ENCODE measurements around the gene ALDH1L2.

The ALDH1L2 gene

DNA sequence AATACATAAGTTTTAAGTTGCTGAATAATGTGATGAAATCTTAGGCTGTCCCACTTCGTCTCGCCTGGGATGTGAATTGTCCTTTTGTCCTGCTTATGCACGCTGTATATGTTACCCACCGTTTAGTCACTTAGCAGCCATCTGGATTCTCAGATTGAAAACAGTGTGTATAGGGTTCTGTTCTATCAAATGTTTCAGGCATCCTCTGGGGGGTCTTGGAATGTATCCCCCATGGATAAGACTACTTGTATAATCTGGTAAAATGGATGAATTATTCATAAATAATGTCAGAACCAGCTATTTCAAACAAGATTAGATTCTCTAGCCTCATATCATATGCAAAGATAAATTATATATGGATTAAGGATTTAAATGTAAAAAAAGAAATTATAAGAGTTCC, 68.7 kb downstream of the ALDH1L2 start:
- ChIA-PET POLR2A (no interaction called here), CTCF (no interaction called here)
- no peak for DNase-seq (ENCODE audit: extremely low spot score)
- no peak for TF ChIP-seq ZNF384 (IDR thresholded peaks at IDR 0.05)
- TF ChIP-seq HDGF (IDR thresholded peaks at IDR 0.05; ENCODE audit: borderline replicate concordance) = no peak
- no peak for TF ChIP-seq ELF4 (IDR thresholded peaks at IDR 0.05)
- no peak for TF ChIP-seq SP1 (IDR thresholded peaks at IDR 0.05)
- no peak for TF ChIP-seq SUZ12 (IDR thresholded peaks at IDR 0.05)
- TF ChIP-seq CTBP1 (IDR thresholded peaks at IDR 0.05; ENCODE audit: borderline replicate concordance) = no peak
- no peak for TF ChIP-seq ARNT (IDR thresholded peaks at IDR 0.05)
- no peak for TF ChIP-seq L3MBTL2 (conservative IDR thresholded peaks at IDR 0.05)
- no peak for TF ChIP-seq FOXM1 (IDR thresholded peaks at IDR 0.05; ENCODE audit: borderline replicate concordance)
- TF ChIP-seq LEF1 (IDR thresholded peaks at IDR 0.05; ENCODE audit: borderline replicate concordance) = no peak
- TF ChIP-seq TARDBP (IDR thresholded peaks at IDR 0.05) = no peak
- TF ChIP-seq FOXK2 (IDR thresholded peaks at IDR 0.05) = no peak
- TF ChIP-seq, protein P1, sequence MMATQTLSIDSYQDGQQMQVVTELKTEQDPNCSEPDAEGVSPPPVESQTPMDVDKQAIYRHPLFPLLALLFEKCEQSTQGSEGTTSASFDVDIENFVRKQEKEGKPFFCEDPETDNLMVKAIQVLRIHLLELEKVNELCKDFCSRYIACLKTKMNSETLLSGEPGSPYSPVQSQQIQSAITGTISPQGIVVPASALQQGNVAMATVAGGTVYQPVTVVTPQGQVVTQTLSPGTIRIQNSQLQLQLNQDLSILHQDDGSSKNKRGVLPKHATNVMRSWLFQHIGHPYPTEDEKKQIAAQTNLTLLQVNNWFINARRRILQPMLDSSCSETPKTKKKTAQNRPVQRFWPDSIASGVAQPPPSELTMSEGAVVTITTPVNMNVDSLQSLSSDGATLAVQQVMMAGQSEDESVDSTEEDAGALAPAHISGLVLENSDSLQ (IDR thresholded peaks at IDR 0.05) = no peak
- TF ChIP-seq NFRKB (IDR thresholded peaks at IDR 0.05) = no peak

GRCh38 chr12:105014603-105015002, 69.7 kb downstream of the ALDH1L2 start:
- ChIA-PET CTCF (interaction anchor here (0.7 kb wide), 1 partner anchor 11 kb away, joined by 3 read pairs; no protein-coding TSS in a partner anchor), POLR2A (no interaction called here)
- TF ChIP-seq L3MBTL2 (conservative IDR thresholded peaks at IDR 0.05) (no peak), NFRKB (IDR thresholded peaks at IDR 0.05) (no peak), SP1 (IDR thresholded peaks at IDR 0.05) (no peak), FOXA1 (IDR thresholded peaks at IDR 0.05) (no peak)
- no peak for DNase-seq (ENCODE audit: extremely low spot score)

DNA sequence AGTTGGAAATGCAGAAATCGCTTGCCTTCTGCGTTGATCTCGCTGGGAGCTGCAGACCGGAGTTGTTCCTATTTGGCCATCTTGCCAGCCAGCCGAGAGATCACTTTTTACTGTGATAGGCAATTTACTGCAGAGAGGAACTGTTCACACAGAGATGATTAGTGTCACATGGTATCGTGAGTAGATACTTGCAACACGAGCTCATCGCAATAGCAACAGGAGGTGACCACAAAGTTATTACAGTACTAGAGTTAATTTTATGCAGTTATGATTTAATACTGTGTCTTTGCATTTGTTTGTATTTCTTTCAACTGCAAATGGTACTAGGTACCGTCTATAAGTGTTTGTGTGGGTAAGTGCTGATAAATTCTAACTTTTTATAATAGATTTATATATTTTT, 70.4 kb downstream of the ALDH1L2 start:
- DNase-seq (ENCODE audit: extremely low spot score) = peak; percentile 9
- TF ChIP-seq CTBP1 (IDR thresholded peaks at IDR 0.05; ENCODE audit: borderline replicate concordance) = no peak
- no peak for TF ChIP-seq ZNF384 (IDR thresholded peaks at IDR 0.05)
- no peak for TF ChIP-seq LEF1 (IDR thresholded peaks at IDR 0.05; ENCODE audit: borderline replicate concordance)
- TF ChIP-seq SP1 (IDR thresholded peaks at IDR 0.05) = no peak
- no peak for TF ChIP-seq SUZ12 (IDR thresholded peaks at IDR 0.05)
- TF ChIP-seq FOXA1 (IDR thresholded peaks at IDR 0.05) = no peak
- TF ChIP-seq L3MBTL2 (conservative IDR thresholded peaks at IDR 0.05) = no peak
- CTCF ChIA-PET = interaction anchor here (0.7 to 1.0 kb wide), 2 partner anchors 12 to 13 kb away, joined by 3 read pairs; no protein-coding TSS in a partner anchor
- POLR2A ChIA-PET = no interaction called here

GRCh38 chr12:105001476-105001875, 82.8 kb downstream of the ALDH1L2 start:
- ChIA-PET POLR2A (no interaction called here), CTCF (interaction anchor here (0.8 kb wide), 1 partner anchor 12 kb away, joined by 3 read pairs; no protein-coding TSS in a partner anchor)
- no peak for DNase-seq (ENCODE audit: extremely low spot score)
- TF ChIP-seq LEF1 (IDR thresholded peaks at IDR 0.05; ENCODE audit: borderline replicate concordance) = no peak
- no peak for TF ChIP-seq BHLHE40 (IDR thresholded peaks at IDR 0.05; ENCODE audit: borderline replicate concordance)
- no peak for TF ChIP-seq NFRKB (IDR thresholded peaks at IDR 0.05)
- no peak for TF ChIP-seq ELF4 (IDR thresholded peaks at IDR 0.05)
- no peak for TF ChIP-seq SP1 (IDR thresholded peaks at IDR 0.05)
- TF ChIP-seq, protein P1 (IDR thresholded peaks at IDR 0.05) = no peak
- TF ChIP-seq TARDBP (IDR thresholded peaks at IDR 0.05) = no peak
- TF ChIP-seq FOXA1 (IDR thresholded peaks at IDR 0.05) = no peak
- no peak for TF ChIP-seq SUZ12 (IDR thresholded peaks at IDR 0.05)

DNA sequence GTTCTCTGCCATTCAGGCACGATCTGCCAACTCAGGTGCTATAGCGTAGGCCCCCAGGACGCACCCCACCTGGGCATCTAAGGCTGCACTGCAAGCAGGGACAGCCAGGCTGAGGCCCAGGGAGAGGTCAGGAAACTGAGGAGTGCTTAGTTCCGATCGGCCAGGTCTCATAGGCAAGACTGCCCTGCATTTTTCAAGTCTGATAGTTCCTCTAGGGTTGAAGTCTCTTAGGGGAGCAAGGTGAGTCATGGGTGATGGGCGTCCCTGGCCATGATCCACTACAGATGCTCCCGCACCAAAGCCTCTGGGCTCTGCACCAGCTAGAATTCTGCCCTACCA, 84.9 kb downstream of the ALDH1L2 start:
- DNase-seq (ENCODE audit: extremely low spot score) = no peak
- CTCF ChIA-PET = no interaction called here
- POLR2A ChIA-PET = no interaction called here
- TF ChIP-seq SUZ12 (IDR thresholded peaks at IDR 0.05) (no peak), ZNF384 (IDR thresholded peaks at IDR 0.05) (no peak), BHLHE40 (IDR thresholded peaks at IDR 0.05; ENCODE audit: borderline replicate concordance) (no peak), NFRKB (IDR thresholded peaks at IDR 0.05) (no peak), CTBP1 (IDR thresholded peaks at IDR 0.05; ENCODE audit: borderline replicate concordance) (no peak)

DNA sequence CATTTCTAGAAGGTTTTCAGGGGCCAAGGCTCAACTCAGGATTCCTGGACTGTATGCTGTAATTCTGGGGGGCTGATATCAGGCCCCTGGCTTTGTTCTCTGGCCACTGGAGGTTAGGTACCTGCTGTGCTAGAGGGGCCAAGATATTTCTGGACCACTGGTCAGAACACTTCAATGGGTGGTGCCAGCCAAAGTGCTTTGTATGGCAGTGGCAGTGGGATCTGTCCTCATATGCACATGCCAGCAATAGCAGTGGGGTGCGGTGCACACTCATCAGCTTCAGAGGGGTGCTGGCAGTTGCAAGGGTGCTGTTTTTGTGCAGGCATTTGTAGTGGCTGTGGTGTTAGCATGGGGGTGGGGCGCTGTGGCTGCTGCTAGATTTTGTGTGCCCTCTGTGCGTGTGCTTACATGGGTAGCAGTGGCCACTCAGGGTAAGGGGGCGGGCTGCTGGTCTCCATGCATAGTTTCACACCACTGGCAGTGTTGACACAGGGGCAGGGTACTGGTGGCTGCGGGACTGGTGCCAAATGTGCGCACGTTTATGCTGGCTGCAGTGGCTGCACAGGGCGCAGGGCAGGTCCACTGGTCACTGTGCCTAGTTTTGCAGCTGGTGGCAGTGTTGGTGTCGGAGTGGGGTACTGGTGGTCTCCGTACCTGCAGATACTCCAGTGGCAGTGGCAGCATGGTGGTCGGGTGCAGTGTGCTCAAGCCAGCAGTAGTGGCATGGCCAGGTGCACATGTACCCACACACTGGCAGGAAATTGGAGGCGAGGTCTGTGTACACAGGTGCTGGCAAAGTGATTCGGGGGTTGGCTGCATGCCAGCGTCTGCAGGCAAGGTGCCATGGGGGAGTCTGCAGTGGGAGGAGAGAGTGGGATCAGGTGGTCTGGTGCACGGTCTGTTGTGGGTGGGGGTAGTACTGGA, 85.6 kb downstream of the ALDH1L2 start:
- ChIA-PET CTCF (no interaction called here), POLR2A (no interaction called here)
- TF ChIP-seq FOXM1 (IDR thresholded peaks at IDR 0.05; ENCODE audit: borderline replicate concordance) = no peak
- TF ChIP-seq HDGF (IDR thresholded peaks at IDR 0.05; ENCODE audit: borderline replicate concordance) = no peak
- no peak for TF ChIP-seq SUZ12 (IDR thresholded peaks at IDR 0.05)
- TF ChIP-seq LEF1 (IDR thresholded peaks at IDR 0.05; ENCODE audit: borderline replicate concordance) = no peak
- TF ChIP-seq, protein P1 (IDR thresholded peaks at IDR 0.05) = no peak
- no peak for TF ChIP-seq FOXA1 (IDR thresholded peaks at IDR 0.05)
- TF ChIP-seq ZNF384 (IDR thresholded peaks at IDR 0.05) = no peak
- no peak for TF ChIP-seq SP1 (IDR thresholded peaks at IDR 0.05)
- no peak for TF ChIP-seq NFRKB (IDR thresholded peaks at IDR 0.05)
- TF ChIP-seq TARDBP (IDR thresholded peaks at IDR 0.05) = no peak
- no peak for DNase-seq (ENCODE audit: extremely low spot score)

Data from HEK293T (cell line).